ENCODE data around the gene EHMT1.

DNA sequence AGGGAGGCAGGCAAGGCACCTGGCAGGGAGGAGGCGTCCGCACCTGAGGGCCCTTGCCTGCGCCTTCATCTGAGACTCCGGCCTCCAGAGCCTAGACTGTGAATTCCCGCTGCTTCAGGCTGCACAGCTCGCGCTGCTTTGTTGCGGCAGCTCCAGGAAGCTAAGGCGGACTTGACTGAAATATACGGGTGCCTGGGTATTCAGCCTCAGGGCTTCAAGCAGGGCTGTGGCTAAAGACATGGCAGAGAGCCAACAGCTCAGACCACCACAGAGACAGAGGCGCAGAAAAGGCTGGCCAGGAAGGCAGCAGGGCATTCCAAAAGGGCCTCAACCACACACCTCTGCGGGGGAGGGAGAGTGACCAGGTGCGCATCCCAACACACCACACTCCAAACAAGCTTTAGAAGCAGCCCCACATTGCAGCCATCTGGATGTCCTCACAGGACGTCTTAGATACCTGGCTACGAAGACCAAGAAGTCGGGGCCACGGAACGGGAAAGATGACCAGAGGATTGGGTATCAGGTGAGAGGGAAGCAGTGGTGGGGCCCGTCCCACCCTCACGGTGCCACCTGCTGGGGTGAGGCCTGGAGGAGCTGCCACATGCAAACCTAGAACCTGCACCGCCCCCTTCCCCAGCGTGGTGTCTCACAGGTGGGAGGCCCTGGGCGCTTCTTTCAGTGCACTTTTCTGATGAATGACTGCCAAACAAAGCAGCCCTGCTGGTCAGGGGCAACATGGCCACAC lies 38.4 kb upstream of the EHMT1 start:
- TF ChIP-seq, protein P1, sequence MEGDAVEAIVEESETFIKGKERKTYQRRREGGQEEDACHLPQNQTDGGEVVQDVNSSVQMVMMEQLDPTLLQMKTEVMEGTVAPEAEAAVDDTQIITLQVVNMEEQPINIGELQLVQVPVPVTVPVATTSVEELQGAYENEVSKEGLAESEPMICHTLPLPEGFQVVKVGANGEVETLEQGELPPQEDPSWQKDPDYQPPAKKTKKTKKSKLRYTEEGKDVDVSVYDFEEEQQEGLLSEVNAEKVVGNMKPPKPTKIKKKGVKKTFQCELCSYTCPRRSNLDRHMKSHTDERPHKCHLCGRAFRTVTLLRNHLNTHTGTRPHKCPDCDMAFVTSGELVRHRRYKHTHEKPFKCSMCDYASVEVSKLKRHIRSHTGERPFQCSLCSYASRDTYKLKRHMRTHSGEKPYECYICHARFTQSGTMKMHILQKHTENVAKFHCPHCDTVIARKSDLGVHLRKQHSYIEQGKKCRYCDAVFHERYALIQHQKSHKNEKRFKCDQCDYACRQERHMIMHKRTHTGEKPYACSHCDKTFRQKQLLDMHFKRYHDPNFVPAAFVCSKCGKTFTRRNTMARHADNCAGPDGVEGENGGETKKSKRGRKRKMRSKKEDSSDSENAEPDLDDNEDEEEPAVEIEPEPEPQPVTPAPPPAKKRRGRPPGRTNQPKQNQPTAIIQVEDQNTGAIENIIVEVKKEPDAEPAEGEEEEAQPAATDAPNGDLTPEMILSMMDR (IDR thresholded peaks at IDR 0.05; ENCODE audit: poor library complexity): no peak
- no peak for TF ChIP-seq EZH2 (IDR thresholded peaks at IDR 0.05; ENCODE audit: borderline replicate concordance)
- TF ChIP-seq EZH2phosphoT487 (IDR thresholded peaks at IDR 0.05; ENCODE audit: low read depth, severe bottlenecking, unreplicated experiment): no peak
